Mammary epithelial cell (primary cell): ENCODE data around the gene ACSM6.

Experiments used
- EZH2 ChIP-seq: IDR thresholded peaks from 2 replicates; pipeline ENCODE4 v1.6.1; 2012; ENCODE audit warnings: low read length, inconsistent platforms, borderline replicate concordance
- TF ChIP-seq, protein P1 (sequence below), 2 donors: IDR thresholded peaks in 1 of 2; conservative IDR thresholded peaks in 1 of 2; 2 replicates each; pipeline ENCODE4 v1.5.1; 2011 to 2012; ENCODE audit warnings: inconsistent platforms in 2 of 2, low read length in 2 of 2, mild to moderate bottlenecking in 2 of 2, control low read depth in 1 of 2, low read depth in 1 of 2; ENCODE audit not compliant: insufficient read depth in 1 of 2; ENCODE audit errors: extremely low read depth in 1 of 2

DNA sequence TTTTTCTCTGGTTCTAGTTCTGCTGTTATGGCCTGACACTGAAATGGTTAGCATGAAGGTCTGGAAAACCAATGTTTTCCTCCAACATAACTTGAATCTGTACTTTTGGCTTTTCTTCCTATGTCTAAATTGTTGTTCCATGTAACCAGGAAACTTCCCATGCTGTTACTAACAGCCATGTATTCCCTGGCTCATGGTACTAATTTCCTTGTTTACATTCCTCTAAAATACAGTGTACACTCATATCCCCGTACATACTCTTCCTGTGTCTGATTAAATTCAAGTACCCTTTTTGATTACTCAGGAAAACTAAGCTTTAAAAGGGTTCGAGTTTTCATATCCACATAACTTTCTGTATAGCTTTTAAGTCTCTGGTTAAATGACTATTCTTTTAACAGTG, 12.3 kb upstream of the ACSM6 start:
- TF ChIP-seq, protein P1, sequence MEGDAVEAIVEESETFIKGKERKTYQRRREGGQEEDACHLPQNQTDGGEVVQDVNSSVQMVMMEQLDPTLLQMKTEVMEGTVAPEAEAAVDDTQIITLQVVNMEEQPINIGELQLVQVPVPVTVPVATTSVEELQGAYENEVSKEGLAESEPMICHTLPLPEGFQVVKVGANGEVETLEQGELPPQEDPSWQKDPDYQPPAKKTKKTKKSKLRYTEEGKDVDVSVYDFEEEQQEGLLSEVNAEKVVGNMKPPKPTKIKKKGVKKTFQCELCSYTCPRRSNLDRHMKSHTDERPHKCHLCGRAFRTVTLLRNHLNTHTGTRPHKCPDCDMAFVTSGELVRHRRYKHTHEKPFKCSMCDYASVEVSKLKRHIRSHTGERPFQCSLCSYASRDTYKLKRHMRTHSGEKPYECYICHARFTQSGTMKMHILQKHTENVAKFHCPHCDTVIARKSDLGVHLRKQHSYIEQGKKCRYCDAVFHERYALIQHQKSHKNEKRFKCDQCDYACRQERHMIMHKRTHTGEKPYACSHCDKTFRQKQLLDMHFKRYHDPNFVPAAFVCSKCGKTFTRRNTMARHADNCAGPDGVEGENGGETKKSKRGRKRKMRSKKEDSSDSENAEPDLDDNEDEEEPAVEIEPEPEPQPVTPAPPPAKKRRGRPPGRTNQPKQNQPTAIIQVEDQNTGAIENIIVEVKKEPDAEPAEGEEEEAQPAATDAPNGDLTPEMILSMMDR (conservative IDR thresholded peaks at IDR 0.05 in 1 of 2, IDR thresholded peaks at IDR 0.05 in 1 of 2; ENCODE audit: extremely low read depth in 1 of 2, insufficient read depth in 1 of 2, low read depth in 1 of 2, low read length in 2 of 2), result no peak
- no peak for TF ChIP-seq EZH2
